HepG2 (cell line): ENCODE data around the gene NOXO1. TPM values are rescaled to one million over a fixed set of nuclear protein-coding genes. Genes with fewer than 3 reads are reported as not detected.
A peak's percentile ranks its signal among the peaks of the same experiment; 100 is the strongest.

Source experiments
- EP300 ChIP-seq, 3 experiments: sonication (generic) in 1 of 3; formaldehyde crosslinking in 1 of 3; IDR thresholded peaks; 2 replicates each; pipeline versions ENCODE4 v1.5.1 to v1.6.1; 2011 to 2020; ENCODE audit warnings: low read depth in 2 of 3, low read length in 2 of 3, borderline replicate concordance in 1 of 3, improper control_type of control experiment in 1 of 3, mild to moderate bottlenecking in 1 of 3, missing genetic modification reagents in 1 of 3, moderate library complexity in 1 of 3
- IKZF4 ChIP-seq: sonication (generic); formaldehyde crosslinking; IDR thresholded peaks from 2 replicates; pipeline ENCODE4 v1.5.1; 2020; ENCODE audit warnings: borderline replicate concordance, mild to moderate bottlenecking, low read depth, missing genetic modification reagents; ENCODE audit errors: not compliant biosample characterization
- IRF2 ChIP-seq: IDR thresholded peaks from 2 replicates; pipeline ENCODE4 v1.6.1; 2018; ENCODE audit warnings: missing genetic modification reagents, missing compliant biosample characterization
- MAF1 ChIP-seq: sonication (generic); formaldehyde crosslinking; IDR thresholded peaks from 2 replicates; pipeline ENCODE4 v1.5.0; 2020; ENCODE audit warnings: missing genetic modification reagents, borderline replicate concordance
- MEF2D ChIP-seq: sonication (generic); formaldehyde crosslinking; IDR thresholded peaks from 2 replicates; pipeline ENCODE4 v1.5.1; 2020; ENCODE audit warnings: mild to moderate bottlenecking, missing genetic modification reagents
- MEIS2 ChIP-seq: sonication (generic); formaldehyde crosslinking; IDR thresholded peaks from 2 replicates; pipeline ENCODE4 v1.9.0; 2021; ENCODE audit warnings: mild to moderate bottlenecking, missing genetic modification reagents
- POLR2G ChIP-seq: fragments of 200-400 bp; formaldehyde crosslinking; IDR thresholded peaks from 2 replicates; pipeline ENCODE4 v1.6.1; 2018; ENCODE audit warnings: mild to moderate bottlenecking, low read depth, low read length, moderate library complexity
- REL ChIP-seq: sonication (generic); formaldehyde crosslinking; conservative IDR thresholded peaks from 2 replicates; pipeline ENCODE4 v1.8.0; 2022; ENCODE audit warnings: mild to moderate bottlenecking, missing genetic modification reagents, moderate library complexity
- SIN3A ChIP-seq: IDR thresholded peaks from 2 replicates; pipeline ENCODE4 v1.6.1; 2011; ENCODE audit warnings: low read depth, mild to moderate bottlenecking, control low read depth, low read length, borderline replicate concordance
- SMARCE1 ChIP-seq: fragments of 450-650 bp; IDR thresholded peaks from 2 replicates; pipeline ENCODE4 v1.6.1; 2017; ENCODE audit warnings: borderline replicate concordance
- XBP1 ChIP-seq: sonication (generic); formaldehyde crosslinking; IDR thresholded peaks from 2 replicates; pipeline ENCODE4 v1.5.0; 2020; ENCODE audit warnings: missing genetic modification reagents
- YEATS4 ChIP-seq: sonication (generic); formaldehyde crosslinking; IDR thresholded peaks from 2 replicates; pipeline ENCODE4 v1.4.0; 2020; ENCODE audit warnings: missing genetic modification reagents, borderline replicate concordance
- ZKSCAN1 ChIP-seq: fragments of 150-350 bp; IDR thresholded peaks from 2 replicates; pipeline ENCODE4 v1.6.1; 2014; ENCODE audit warnings: low read length
- ZNF136 ChIP-seq: sonication (generic); formaldehyde crosslinking; IDR thresholded peaks from 2 replicates; pipeline ENCODE4 v1.8.1; 2022; ENCODE audit warnings: low read depth, mild to moderate bottlenecking, moderate library complexity, missing genetic modification reagents
- ZNF17 ChIP-seq: sonication (generic); formaldehyde crosslinking; IDR thresholded peaks from 2 replicates; pipeline ENCODE4 v1.5.0; 2020; ENCODE audit warnings: mild to moderate bottlenecking, missing genetic modification reagents
- ZNF468 ChIP-seq: sonication (generic); formaldehyde crosslinking; IDR thresholded peaks from 2 replicates; pipeline ENCODE4 v1.8.0; 2022; ENCODE audit warnings: mild to moderate bottlenecking, moderate library complexity, missing genetic modification reagents
- ZNF484 ChIP-seq: sonication (generic); formaldehyde crosslinking; IDR thresholded peaks from 2 replicates; pipeline ENCODE4 v1.5.1; 2020; ENCODE audit warnings: mild to moderate bottlenecking, low read depth, missing genetic modification reagents, borderline replicate concordance
- ZNF746 ChIP-seq: sonication (generic); formaldehyde crosslinking; IDR thresholded peaks from 2 replicates; pipeline ENCODE4 v1.8.0; 2022; ENCODE audit warnings: mild to moderate bottlenecking, missing genetic modification reagents
- ZNF777 ChIP-seq: sonication (generic); formaldehyde crosslinking; IDR thresholded peaks from 2 replicates; pipeline ENCODE4 v1.4.0; 2020; ENCODE audit warnings: missing genetic modification reagents
- polyA plus RNA-seq, 8 experiments: library from polyadenylated mRNA; depleted of rRNA in 3 of 8; stranded (reverse) in 7 of 8; unstranded in 1 of 8; fragments of >200 nt; fragmentation: Illumina TruSeq in 4 of 8; extraction: Trizol in 4 of 8; gene quantifications; 2 replicates each; pipeline versions ENCODE4 v1.2.1 to v1.2.3, GENCODE V29; 2011 to 2016; ENCODE audit warnings: low read depth in 4 of 8, missing spikeins in 1 of 8, mixed read lengths in 1 of 8; ENCODE audit not compliant: insufficient read depth in 1 of 8
- total RNA-seq, 5 experiments: library from RNA; depleted of rRNA; stranded (reverse); fragments of >200 nt; fragmentation: Illumina TruSeq; extraction: Trizol; gene quantifications; 2 replicates each; pipeline ENCODE4 v1.2.3, GENCODE V29; 2016; ENCODE audit warnings: low read depth in 1 of 5
- TF ChIP-seq, protein P1 (sequence below): IDR thresholded peaks from 2 replicates; pipeline ENCODE4 v1.6.1; 2016; ENCODE audit warnings: mild to moderate bottlenecking
- TF ChIP-seq, protein P2 (sequence below): sonication (generic); formaldehyde crosslinking; IDR thresholded peaks from 2 replicates; pipeline ENCODE4 v1.8.0; 2022; ENCODE audit warnings: missing genetic modification reagents, mild to moderate bottlenecking, inconsistent platforms, borderline replicate concordance
- TF ChIP-seq, protein P3 (sequence below): IDR thresholded peaks from 2 replicates; pipeline ENCODE4 v1.6.1; 2018; ENCODE audit warnings: missing genetic modification reagents
- TF ChIP-seq, protein P4 (sequence below): fragments of 450-650 bp; IDR thresholded peaks from 2 replicates; pipeline ENCODE4 v1.6.1; 2017; ENCODE audit warnings: mild to moderate bottlenecking

Gene NOXO1
- total and polyA plus RNA-seq, 2 of the 13 experiments (the other 11 are each of a cell fraction or from before 2014, with no cell fraction given): 0.69 to 1.4 TPM

DNA sequence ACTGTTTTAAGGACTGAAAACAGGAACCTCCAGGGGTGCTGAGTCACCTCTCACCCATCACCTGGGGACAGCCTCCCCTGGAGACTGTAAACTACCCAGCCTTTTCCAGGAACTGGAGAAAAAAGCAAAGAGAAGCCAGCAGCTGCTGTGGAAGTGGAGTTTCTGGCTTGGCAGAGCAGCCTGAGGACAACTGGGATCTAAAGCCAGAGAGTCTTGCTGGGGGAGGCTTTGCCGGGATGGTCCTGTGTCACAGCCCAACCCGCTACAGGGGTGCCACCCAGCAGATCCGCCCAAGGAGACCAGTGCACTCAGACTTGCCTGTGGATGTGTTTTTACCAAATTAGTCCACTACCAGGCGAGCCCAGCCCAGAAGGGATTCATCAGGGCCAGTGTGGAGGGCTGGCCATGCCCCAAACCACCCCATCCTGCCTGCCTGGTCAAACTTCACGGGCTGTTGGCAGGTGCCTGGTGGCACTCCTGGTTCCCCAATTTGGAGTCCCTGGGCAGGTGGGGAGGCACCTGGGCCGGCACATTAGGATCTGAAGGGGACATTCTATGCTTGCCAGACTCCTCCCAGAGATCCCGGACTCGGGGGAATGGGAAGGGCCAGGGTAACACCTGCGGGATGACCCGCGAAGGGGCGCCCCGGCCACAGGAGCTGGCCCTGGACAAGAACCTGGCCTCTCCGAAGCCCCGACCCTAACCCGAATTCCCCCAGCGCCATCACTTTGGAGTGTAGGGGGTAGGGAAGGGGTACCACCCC is 39.0 kb downstream of the NOXO1 start (continued):
- TF ChIP-seq, protein P1, sequence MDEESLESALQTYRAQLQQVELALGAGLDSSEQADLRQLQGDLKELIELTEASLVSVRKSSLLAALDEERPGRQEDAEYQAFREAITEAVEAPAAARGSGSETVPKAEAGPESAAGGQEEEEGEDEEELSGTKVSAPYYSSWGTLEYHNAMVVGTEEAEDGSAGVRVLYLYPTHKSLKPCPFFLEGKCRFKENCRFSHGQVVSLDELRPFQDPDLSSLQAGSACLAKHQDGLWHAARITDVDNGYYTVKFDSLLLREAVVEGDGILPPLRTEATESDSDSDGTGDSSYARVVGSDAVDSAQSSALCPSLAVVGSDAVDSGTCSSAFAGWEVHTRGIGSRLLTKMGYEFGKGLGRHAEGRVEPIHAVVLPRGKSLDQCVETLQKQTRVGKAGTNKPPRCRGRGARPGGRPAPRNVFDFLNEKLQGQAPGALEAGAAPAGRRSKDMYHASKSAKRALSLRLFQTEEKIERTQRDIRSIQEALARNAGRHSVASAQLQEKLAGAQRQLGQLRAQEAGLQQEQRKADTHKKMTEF (CRISPR knock-in tag): peak; percentile 2; the same call in 1 of the 2 replicates
- TF ChIP-seq IRF2: no peak
- TF ChIP-seq MEIS2 (CRISPR knock-in tag): no peak
- TF ChIP-seq ZNF777 (CRISPR knock-in tag): no peak
- TF ChIP-seq, protein P2, sequence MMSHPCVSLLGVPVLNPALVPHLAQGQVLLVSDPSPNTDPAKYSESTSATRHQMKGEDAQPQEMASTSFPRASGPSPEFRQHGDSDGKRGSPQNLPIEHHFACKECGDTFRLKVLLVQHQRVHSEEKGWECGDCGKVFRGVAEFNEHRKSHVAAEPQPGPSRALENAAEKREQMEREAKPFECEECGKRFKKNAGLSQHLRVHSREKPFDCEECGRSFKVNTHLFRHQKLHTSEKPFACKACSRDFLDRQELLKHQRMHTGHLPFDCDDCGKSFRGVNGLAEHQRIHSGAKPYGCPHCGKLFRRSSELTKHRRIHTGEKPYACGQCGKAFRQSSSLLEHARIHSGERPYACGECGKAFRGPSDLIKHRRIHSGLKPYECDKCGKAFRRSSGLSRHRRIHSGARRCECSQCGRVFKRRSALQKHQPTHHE: no peak
- TF ChIP-seq, protein P3, sequence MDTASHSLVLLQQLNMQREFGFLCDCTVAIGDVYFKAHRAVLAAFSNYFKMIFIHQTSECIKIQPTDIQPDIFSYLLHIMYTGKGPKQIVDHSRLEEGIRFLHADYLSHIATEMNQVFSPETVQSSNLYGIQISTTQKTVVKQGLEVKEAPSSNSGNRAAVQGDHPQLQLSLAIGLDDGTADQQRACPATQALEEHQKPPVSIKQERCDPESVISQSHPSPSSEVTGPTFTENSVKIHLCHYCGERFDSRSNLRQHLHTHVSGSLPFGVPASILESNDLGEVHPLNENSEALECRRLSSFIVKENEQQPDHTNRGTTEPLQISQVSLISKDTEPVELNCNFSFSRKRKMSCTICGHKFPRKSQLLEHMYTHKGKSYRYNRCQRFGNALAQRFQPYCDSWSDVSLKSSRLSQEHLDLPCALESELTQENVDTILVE (CRISPR knock-in tag): no peak
- TF ChIP-seq REL: 0 out of 2 replicates have a peak, but pooled peaks have one; percentile 19
- TF ChIP-seq ZNF136 (CRISPR knock-in tag): no peak
- no peak for TF ChIP-seq MAF1 (CRISPR knock-in tag)
- TF ChIP-seq ZNF746 (CRISPR knock-in tag): no peak
- TF ChIP-seq ZNF17 (CRISPR knock-in tag): no peak
- TF ChIP-seq ZNF484: no peak
- no peak for TF ChIP-seq POLR2G
- TF ChIP-seq ZKSCAN1: no peak
- TF ChIP-seq, protein P4, sequence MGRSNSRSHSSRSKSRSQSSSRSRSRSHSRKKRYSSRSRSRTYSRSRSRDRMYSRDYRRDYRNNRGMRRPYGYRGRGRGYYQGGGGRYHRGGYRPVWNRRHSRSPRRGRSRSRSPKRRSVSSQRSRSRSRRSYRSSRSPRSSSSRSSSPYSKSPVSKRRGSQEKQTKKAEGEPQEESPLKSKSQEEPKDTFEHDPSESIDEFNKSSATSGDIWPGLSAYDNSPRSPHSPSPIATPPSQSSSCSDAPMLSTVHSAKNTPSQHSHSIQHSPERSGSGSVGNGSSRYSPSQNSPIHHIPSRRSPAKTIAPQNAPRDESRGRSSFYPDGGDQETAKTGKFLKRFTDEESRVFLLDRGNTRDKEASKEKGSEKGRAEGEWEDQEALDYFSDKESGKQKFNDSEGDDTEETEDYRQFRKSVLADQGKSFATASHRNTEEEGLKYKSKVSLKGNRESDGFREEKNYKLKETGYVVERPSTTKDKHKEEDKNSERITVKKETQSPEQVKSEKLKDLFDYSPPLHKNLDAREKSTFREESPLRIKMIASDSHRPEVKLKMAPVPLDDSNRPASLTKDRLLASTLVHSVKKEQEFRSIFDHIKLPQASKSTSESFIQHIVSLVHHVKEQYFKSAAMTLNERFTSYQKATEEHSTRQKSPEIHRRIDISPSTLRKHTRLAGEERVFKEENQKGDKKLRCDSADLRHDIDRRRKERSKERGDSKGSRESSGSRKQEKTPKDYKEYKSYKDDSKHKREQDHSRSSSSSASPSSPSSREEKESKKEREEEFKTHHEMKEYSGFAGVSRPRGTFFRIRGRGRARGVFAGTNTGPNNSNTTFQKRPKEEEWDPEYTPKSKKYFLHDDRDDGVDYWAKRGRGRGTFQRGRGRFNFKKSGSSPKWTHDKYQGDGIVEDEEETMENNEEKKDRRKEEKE: no peak
- no peak for TF ChIP-seq SMARCE1
- no peak for TF ChIP-seq EP300 (IDR thresholded peaks at IDR 0.05; ENCODE audit: low read depth in 2 of 2, low read length in 2 of 2)
- no peak for TF ChIP-seq EP300 (CRISPR knock-in tag; IDR thresholded peaks at IDR 0.05; ENCODE audit: borderline replicate concordance)
- 0 out of 2 replicates have a peak, but pooled peaks have one; percentile 36 for TF ChIP-seq YEATS4 (CRISPR knock-in tag)
- no peak for TF ChIP-seq IKZF4 (CRISPR knock-in tag)
- TF ChIP-seq XBP1 (CRISPR knock-in tag): no peak
- TF ChIP-seq MEF2D (CRISPR knock-in tag): no peak
- TF ChIP-seq SIN3A: no peak; the same call in 1 of the 2 replicates
- TF ChIP-seq ZNF468 (CRISPR knock-in tag): no peak
